ENCODE data around the gene ERCC3.
A peak's percentile ranks its signal among the peaks of the same experiment; 100 is the strongest.

Gene ERCC3

GRCh38 chr2:127314193-127314988 is 20.4 kb upstream of the ERCC3 start:
- no peak overlapping the region for H3K4me3 ChIP-seq (replicated peaks; ENCODE audit: low read depth, low read length)
- no peaks in the 10 kb centered on the region for H3K27me3 ChIP-seq (replicated peaks; ENCODE audit: control insufficient read depth, insufficient read depth, low read length)
- peaks cover 5% of the 10 kb centered on the region for H3K36me3 ChIP-seq (ENCODE audit: control insufficient read depth, insufficient read depth, low read length)
- no peak for TF ChIP-seq CTCF (IDR thresholded peaks at IDR 0.05; ENCODE audit: insufficient read depth, low read length, poor library complexity, severe bottlenecking)
- no peak for DNase-seq (ENCODE audit: extremely low read depth, insufficient read length)

GRCh38 chr2:127313406-127313805 is 19.5 kb upstream of the ERCC3 start:
- peaks cover 3% of the 10 kb centered on the region for H3K36me3 ChIP-seq (ENCODE audit: control insufficient read depth, insufficient read depth, low read length)
- H3K27me3 ChIP-seq (replicated peaks; ENCODE audit: control insufficient read depth, insufficient read depth, low read length), result no peaks in the 10 kb centered on the region
- H3K4me3 ChIP-seq (replicated peaks; ENCODE audit: low read depth, low read length), result no peak overlapping the region
- no peak for TF ChIP-seq CTCF (IDR thresholded peaks at IDR 0.05; ENCODE audit: insufficient read depth, low read length, poor library complexity, severe bottlenecking)
- DNase-seq (ENCODE audit: extremely low read depth, insufficient read length), result peak; percentile 36

- Histone ChIP-seq H3K27me3 (replicated peaks; ENCODE audit: control insufficient read depth, insufficient read depth, low read length) (no peaks in the 10 kb centered on the region), H3K4me3 (replicated peaks; ENCODE audit: low read depth, low read length) (no peak overlapping the region), H3K36me3 (ENCODE audit: control insufficient read depth, insufficient read depth, low read length) (peaks cover 6% of the 10 kb centered on the region)
- TF ChIP-seq CTCF (IDR thresholded peaks at IDR 0.05; ENCODE audit: insufficient read depth, low read length, poor library complexity, severe bottlenecking), result no peak
- no peak for DNase-seq (ENCODE audit: extremely low read depth, insufficient read length)
Observed at GRCh38 chr2:127310980-127311379, 17.0 kb upstream of the ERCC3 start.

- no peak for DNase-seq (ENCODE audit: extremely low read depth, insufficient read length)
- H3K27me3 ChIP-seq (replicated peaks; ENCODE audit: control insufficient read depth, insufficient read depth, low read length), result no peaks in the 10 kb centered on the region
- peaks cover 6% of the 10 kb centered on the region for H3K36me3 ChIP-seq (ENCODE audit: control insufficient read depth, insufficient read depth, low read length)
- H3K4me3 ChIP-seq (replicated peaks; ENCODE audit: low read depth, low read length), result no peak overlapping the region
- TF ChIP-seq CTCF (IDR thresholded peaks at IDR 0.05; ENCODE audit: insufficient read depth, low read length, poor library complexity, severe bottlenecking), result no peak
Observed at GRCh38 chr2:127309468-127309867, 15.5 kb upstream of the ERCC3 start.

GRCh38 chr2:127308586-127309138 is 14.7 kb upstream of the ERCC3 start:
- no peak for DNase-seq (ENCODE audit: extremely low read depth, insufficient read length)
- no peak for TF ChIP-seq CTCF (IDR thresholded peaks at IDR 0.05; ENCODE audit: insufficient read depth, low read length, poor library complexity, severe bottlenecking)
- peaks cover 6% of the 10 kb centered on the region for H3K36me3 ChIP-seq (ENCODE audit: control insufficient read depth, insufficient read depth, low read length)
- no peaks in the 10 kb centered on the region for H3K27me3 ChIP-seq (replicated peaks; ENCODE audit: control insufficient read depth, insufficient read depth, low read length)
- H3K4me3 ChIP-seq (replicated peaks; ENCODE audit: low read depth, low read length), result no peak overlapping the region
